Measurements from ENCODE around the gene VAMP3. TPM values are rescaled to one million over a fixed set of nuclear protein-coding genes. Genes with fewer than 3 reads are reported as not detected.
"Not testable (repeated sequence)": the region's sequence is repeated elsewhere in the genome, so short reads cannot be mapped to it uniquely, and the experiment has no call there.

The VAMP3 gene
- total RNA-seq, 1 donor from 2014 or later: 21.6 TPM

DNA sequence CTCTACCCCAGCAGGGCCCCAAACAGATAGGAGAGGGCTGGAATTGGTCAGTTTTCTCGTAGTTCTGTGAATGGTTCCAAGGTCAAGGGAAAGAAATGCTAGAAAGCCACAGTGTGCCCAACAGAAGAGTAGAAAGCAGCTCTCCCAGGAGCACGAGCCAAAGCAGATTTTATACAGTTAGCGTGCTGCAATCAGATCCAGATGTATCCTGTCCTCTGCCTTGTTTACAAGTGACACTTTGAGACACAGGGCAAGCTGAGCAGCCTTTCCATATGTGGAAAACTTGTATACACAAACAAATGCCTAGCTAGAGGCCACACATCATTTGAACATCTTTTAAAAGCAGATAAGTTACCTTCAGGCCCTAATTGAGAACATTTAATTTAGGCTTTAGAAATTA is 6.5 kb downstream of the VAMP3 start:
- Mint-ChIP-seq H3K4me3 (ENCODE audit: low read depth) (no peak overlapping the region), H3K27me3 (ENCODE audit: low read depth) (no peaks in the 10 kb centered on the region), H3K4me1 (ENCODE audit: low read depth) (peaks cover 27% of the 10 kb centered on the region), H3K9me3 (no peaks in the 10 kb centered on the region), H3K27ac (no peak overlapping the region), H3K36me3 (ENCODE audit: low read depth) (peaks cover 73% of the 10 kb centered on the region)
- intact Hi-C loops (cut with micrococcal nuclease): no loop called here
- DNase-seq (ENCODE audit: low spot score): no peak

- peaks cover 25% of the 10 kb centered on the region for H3K4me1 Mint-ChIP-seq (ENCODE audit: low read depth)
- DNase-seq (ENCODE audit: low spot score): no peak
- H3K9me3 Mint-ChIP-seq: no peaks in the 10 kb centered on the region
- intact Hi-C loops (cut with micrococcal nuclease): no loop called here
- no peaks in the 10 kb centered on the region for H3K27me3 Mint-ChIP-seq (ENCODE audit: low read depth)
- H3K4me3 Mint-ChIP-seq (ENCODE audit: low read depth): no peak overlapping the region
- peaks cover 69% of the 10 kb centered on the region for H3K36me3 Mint-ChIP-seq (ENCODE audit: low read depth)
- no peak overlapping the region for H3K27ac Mint-ChIP-seq
Observed at GRCh38 chr1:7778133-7778628, 7.1 kb downstream of the VAMP3 start.

GRCh38 chr1:7780976-7781375 is 9.9 kb downstream of the VAMP3 start:
- Mint-ChIP-seq H3K9me3 (no peaks in the 10 kb centered on the region), H3K4me3 (ENCODE audit: low read depth) (no peak overlapping the region), H3K4me1 (ENCODE audit: low read depth) (peaks cover 17% of the 10 kb centered on the region), H3K27me3 (ENCODE audit: low read depth) (peaks cover 10% of the 10 kb centered on the region), H3K36me3 (ENCODE audit: low read depth) (peaks cover 49% of the 10 kb centered on the region), H3K27ac (no peak overlapping the region)
- DNase-seq (ENCODE audit: low spot score): no peak
- intact Hi-C loops (cut with micrococcal nuclease): no loop called here

- no peak overlapping the region for H3K27ac Mint-ChIP-seq
- H3K27me3 Mint-ChIP-seq (ENCODE audit: low read depth): peaks cover 12% of the 10 kb centered on the region
Observed at GRCh38 chr1:7781501-7781900, 10.4 kb downstream of the VAMP3 start.

GRCh38 chr1:7781923-7782495 is 10.9 kb downstream of the VAMP3 start:
- H3K36me3 Mint-ChIP-seq (ENCODE audit: low read depth): peaks cover 42% of the 10 kb centered on the region
- peak overlapping the region; percentile 70 for H3K4me3 Mint-ChIP-seq (ENCODE audit: low read depth)
- peaks cover 17% of the 10 kb centered on the region for H3K4me1 Mint-ChIP-seq (ENCODE audit: low read depth)
- H3K27ac Mint-ChIP-seq: no peak overlapping the region
- DNase-seq (ENCODE audit: low spot score): no peak
- intact Hi-C loops (cut with micrococcal nuclease): no loop called here
- no peaks in the 10 kb centered on the region for H3K9me3 Mint-ChIP-seq
- H3K27me3 Mint-ChIP-seq (ENCODE audit: low read depth): peaks cover 12% of the 10 kb centered on the region

More at GRCh38 chr1:7781501-7781900, 10.4 kb downstream of the VAMP3 start:
- Mint-ChIP-seq H3K36me3 (ENCODE audit: low read depth) (peaks cover 45% of the 10 kb centered on the region), H3K9me3 (no peaks in the 10 kb centered on the region), H3K4me1 (ENCODE audit: low read depth) (peaks cover 17% of the 10 kb centered on the region), H3K4me3 (ENCODE audit: low read depth) (no peak overlapping the region)
- intact Hi-C loops (cut with micrococcal nuclease): no loop called here
- DNase-seq (ENCODE audit: low spot score): no peak

- peak overlapping the region; percentile 70 for H3K4me3 Mint-ChIP-seq (ENCODE audit: low read depth)
- intact Hi-C loops (cut with micrococcal nuclease): loop anchor here (1.0 kb wide), 1 partner anchor 12 kb away; the partner anchor contains the start of gene VAMP3
- no peak overlapping the region for H3K27ac Mint-ChIP-seq
- no peak for DNase-seq (ENCODE audit: low spot score)
- peaks cover 30% of the 10 kb centered on the region for H3K36me3 Mint-ChIP-seq (ENCODE audit: low read depth)
- peaks cover 12% of the 10 kb centered on the region for H3K27me3 Mint-ChIP-seq (ENCODE audit: low read depth)
- H3K4me1 Mint-ChIP-seq (ENCODE audit: low read depth): peaks cover 17% of the 10 kb centered on the region
- H3K9me3 Mint-ChIP-seq: no peaks in the 10 kb centered on the region
Observed at GRCh38 chr1:7783178-7783711, 12.1 kb downstream of the VAMP3 start.

- H3K4me1 Mint-ChIP-seq (ENCODE audit: low read depth): peaks cover 17% of the 10 kb centered on the region
- H3K27me3 Mint-ChIP-seq (ENCODE audit: low read depth): peaks cover 12% of the 10 kb centered on the region
- peaks cover 27% of the 10 kb centered on the region for H3K36me3 Mint-ChIP-seq (ENCODE audit: low read depth)
- H3K4me3 Mint-ChIP-seq (ENCODE audit: low read depth): peak within 1 kb of the TSS; percentile 70
- H3K27ac Mint-ChIP-seq: no peak within 1 kb of the TSS
- peak; percentile 84 for DNase-seq (ENCODE audit: low spot score)
- H3K9me3 Mint-ChIP-seq: no peaks in the 10 kb centered on the region
- intact Hi-C loops (cut with micrococcal nuclease): loop anchor here (1.0 kb wide), 1 partner anchor 13 kb away; the partner anchor contains the start of gene VAMP3
Observed at GRCh38 chr1:7783826-7784491, 12.9 kb downstream of the VAMP3 start, which contains the start of gene PER3. Gene PER3, plus strand, starts transcription at chr1:7784291. Its CDS starts 587 bp downstream, at chr1:7784878.

GRCh38 chr1:7784492-7785071 is 13.5 kb downstream of the VAMP3 start:
- Mint-ChIP-seq H3K4me3 (ENCODE audit: low read depth) (no peak overlapping the region), H3K27ac (no peak overlapping the region), H3K36me3 (ENCODE audit: low read depth) (peaks cover 23% of the 10 kb centered on the region), H3K27me3 (ENCODE audit: low read depth) (peaks cover 12% of the 10 kb centered on the region), H3K4me1 (ENCODE audit: low read depth) (peaks cover 17% of the 10 kb centered on the region), H3K9me3 (peaks cover 4% of the 10 kb centered on the region)
- DNase-seq (ENCODE audit: low spot score): no peak
- intact Hi-C loops (cut with micrococcal nuclease): no loop called here

DNA sequence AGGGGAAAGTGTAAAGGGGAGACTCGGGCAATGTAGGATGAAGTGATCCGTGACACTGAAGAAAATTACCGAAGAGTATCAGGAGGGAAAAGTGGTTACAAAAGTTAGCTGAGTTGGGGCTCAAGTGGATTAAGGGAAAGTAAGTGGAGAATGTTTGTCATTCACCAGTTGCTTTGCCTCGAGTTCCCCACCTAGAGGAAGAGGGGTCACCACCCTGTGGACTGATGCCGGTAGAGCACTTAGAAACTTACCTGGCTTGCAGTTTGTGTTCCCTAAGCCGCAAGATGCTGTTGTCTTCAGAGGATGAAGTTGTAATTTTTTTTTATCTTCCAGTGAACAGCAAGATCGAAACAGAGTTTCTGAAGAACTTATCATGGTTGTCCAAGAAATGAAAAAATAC is 14.0 kb downstream of the VAMP3 start:
- Mint-ChIP-seq H3K36me3 (ENCODE audit: low read depth) (peaks cover 18% of the 10 kb centered on the region), H3K27me3 (ENCODE audit: low read depth) (peaks cover 12% of the 10 kb centered on the region), H3K4me1 (ENCODE audit: low read depth) (peaks cover 17% of the 10 kb centered on the region), H3K27ac (no peak overlapping the region), H3K4me3 (ENCODE audit: low read depth) (peak overlapping the region; percentile 35), H3K9me3 (peaks cover 10% of the 10 kb centered on the region)
- intact Hi-C loops (cut with micrococcal nuclease): no loop called here
- no peak for DNase-seq (ENCODE audit: low spot score)

DNA sequence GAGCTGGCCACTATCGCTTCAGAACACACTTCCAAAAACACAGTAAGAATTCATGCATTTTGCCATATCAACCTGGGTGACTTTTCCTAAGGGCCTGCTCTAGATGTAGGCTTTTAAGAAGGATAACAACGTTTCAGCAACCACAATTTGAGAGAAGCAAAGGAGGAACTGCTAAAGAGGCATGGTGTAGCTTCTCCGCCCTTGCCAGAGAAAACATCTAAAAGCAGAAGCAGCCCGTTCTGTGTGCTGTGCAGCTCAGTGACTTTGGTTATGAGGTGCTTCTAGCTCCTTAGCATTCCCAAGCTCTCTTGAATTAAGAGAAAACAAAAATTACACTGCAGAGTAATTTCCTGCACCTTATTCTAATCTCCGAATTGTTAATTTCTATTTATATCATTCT is 15.7 kb downstream of the VAMP3 start:
- intact Hi-C loops (cut with micrococcal nuclease): no loop called here

DNA sequence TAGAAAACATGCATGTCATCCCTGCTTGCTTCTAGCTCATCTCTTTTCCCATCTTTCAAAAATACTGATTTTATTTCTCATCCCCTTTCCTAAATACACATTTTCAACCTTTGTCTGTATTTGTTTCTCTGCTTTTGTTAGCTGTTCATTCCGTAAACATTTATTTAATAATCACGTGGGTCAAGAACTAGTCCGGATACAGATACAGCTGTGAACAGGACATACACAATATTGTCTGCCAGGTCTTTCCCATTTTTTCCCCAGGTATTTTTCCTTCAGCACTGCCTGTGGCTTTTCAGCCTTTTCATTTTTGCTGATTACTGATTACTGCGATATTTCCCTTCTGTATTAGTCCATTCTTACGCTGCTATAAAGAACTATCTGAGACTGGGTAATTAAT is 18.7 kb downstream of the VAMP3 start:
- peaks cover 12% of the 10 kb centered on the region for H3K27me3 Mint-ChIP-seq (ENCODE audit: low read depth)
- intact Hi-C loops (cut with micrococcal nuclease): no loop called here

More for the DNA sequence above, 15.7 kb downstream of the VAMP3 start:
- Mint-ChIP-seq H3K9me3 (peaks cover 24% of the 10 kb centered on the region), H3K4me3 (ENCODE audit: low read depth) (no peak overlapping the region), H3K27ac (no peak overlapping the region), H3K4me1 (ENCODE audit: low read depth) (peaks cover 11% of the 10 kb centered on the region), H3K36me3 (ENCODE audit: low read depth) (peaks cover 9% of the 10 kb centered on the region), H3K27me3 (ENCODE audit: low read depth) (peaks cover 12% of the 10 kb centered on the region)
- DNase-seq (ENCODE audit: low spot score): no peak

GRCh38 chr1:7791027-7791426 is 19.9 kb downstream of the VAMP3 start:
- H3K36me3 Mint-ChIP-seq (ENCODE audit: low read depth); DNase-seq (ENCODE audit: low spot score); intact Hi-C loops (cut with micrococcal nuclease); H3K4me1 Mint-ChIP-seq (ENCODE audit: low read depth); H3K27ac Mint-ChIP-seq; H3K4me3 Mint-ChIP-seq (ENCODE audit: low read depth); H3K27me3 Mint-ChIP-seq (ENCODE audit: low read depth): not testable (repeated sequence)
- peaks cover 37% of the 10 kb centered on the region for H3K9me3 Mint-ChIP-seq

More for the DNA sequence above, 18.7 kb downstream of the VAMP3 start:
- Mint-ChIP-seq H3K9me3 (peaks cover 37% of the 10 kb centered on the region), H3K36me3 (ENCODE audit: low read depth) (peaks cover 4% of the 10 kb centered on the region), H3K4me1 (ENCODE audit: low read depth) (no peaks in the 10 kb centered on the region), H3K4me3 (ENCODE audit: low read depth) (no peak overlapping the region), H3K27ac (no peak overlapping the region)
- no peak for DNase-seq (ENCODE audit: low spot score)

GRCh38 chr1:7795406-7795805 is 24.3 kb downstream of the VAMP3 start:
- H3K4me3 Mint-ChIP-seq (ENCODE audit: low read depth): no peak overlapping the region
- peaks cover 4% of the 10 kb centered on the region for H3K36me3 Mint-ChIP-seq (ENCODE audit: low read depth)
- no peaks in the 10 kb centered on the region for H3K27me3 Mint-ChIP-seq (ENCODE audit: low read depth)
- no peak overlapping the region for H3K27ac Mint-ChIP-seq
- intact Hi-C loops (cut with micrococcal nuclease): no loop called here
- H3K4me1 Mint-ChIP-seq (ENCODE audit: low read depth): no peaks in the 10 kb centered on the region
- peaks cover 25% of the 10 kb centered on the region for H3K9me3 Mint-ChIP-seq
- no peak for DNase-seq (ENCODE audit: low spot score)
